HG02943 (cell line): ENCODE measurements around the gene SLC25A25.

ENCODE experiments used
- ATAC-seq: cut with Tn5 transposase; IDR thresholded peaks from one replicate; pipeline ENCODE4 v1.9.1; 2021; ENCODE audit warnings: mild to moderate bottlenecking, low read depth, moderate library complexity; ENCODE audit not compliant: unreplicated experiment

Gene SLC25A25

DNA sequence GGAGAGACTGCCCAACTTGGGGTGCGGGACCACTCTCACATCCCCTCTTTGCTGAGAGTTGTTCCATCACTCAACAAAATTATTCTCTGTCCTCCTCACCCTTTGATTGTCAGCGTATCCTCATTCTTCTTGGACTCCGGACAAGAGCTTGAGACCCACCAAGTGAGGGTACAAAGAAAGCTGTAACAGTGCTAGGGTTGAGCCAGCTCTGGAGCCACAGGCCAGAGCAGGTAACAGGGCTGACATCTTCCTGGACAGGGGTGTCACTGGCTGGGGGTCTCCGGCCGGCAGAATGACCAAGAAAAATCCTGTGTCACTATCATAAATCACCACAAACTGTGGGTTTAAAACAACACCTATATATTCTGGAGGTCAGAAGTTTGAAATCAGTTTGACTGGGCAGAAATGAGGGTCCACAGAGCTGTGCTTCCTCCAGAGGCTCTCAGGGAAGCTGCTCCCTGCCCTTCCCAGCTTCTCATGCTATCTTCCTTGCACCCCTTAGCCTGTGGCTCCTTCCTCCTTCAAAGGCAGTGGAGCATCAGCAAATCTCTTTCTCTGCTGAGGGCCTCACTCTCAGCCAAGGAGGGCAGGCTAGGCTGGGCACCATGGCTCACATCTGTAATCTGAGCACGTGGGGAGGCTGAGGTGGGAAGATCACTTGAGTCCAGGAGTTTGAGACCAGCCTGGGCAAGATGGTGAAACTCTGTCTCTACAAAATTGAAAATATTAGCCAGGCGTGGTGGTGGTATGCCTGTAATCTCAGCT, 87.9 kb downstream of the SLC25A25 start:
- no peak for ATAC-seq
